Smooth muscle cell (in vitro differentiated cells): ENCODE results near the gene NFIB. TPM values are rescaled to one million over a fixed set of nuclear protein-coding genes. Genes with fewer than 3 reads are reported as not detected.
A peak's percentile ranks its signal among the peaks of the same experiment; 100 is the strongest.

Source experiments
- DNase-seq: peaks from one replicate; lab custom pipeline; 2025; ENCODE audit not compliant: unreplicated experiment; lab: John Stamatoyannopoulos, UW
- H2AFZ ChIP-seq: fragments of 200-600 bp; sonication (generic); 2 replicates; pipeline ENCODE4 v1.6.0; 2016; ENCODE audit warnings: antibody characterized with exemption, low read depth, mild to moderate bottlenecking
- H3F3A ChIP-seq: fragments of 200-600 bp; sonication (generic); 2 replicates; pipeline ENCODE4 v1.6.0; 2017; ENCODE audit warnings: antibody characterized with exemption, low read depth
- H3K27ac ChIP-seq: fragments of 200-600 bp; sonication (generic); 2 replicates; pipeline ENCODE4 v1.5.1; 2016; ENCODE audit warnings: low read depth, mild to moderate bottlenecking
- H3K27me3 ChIP-seq: fragments of 200-600 bp; sonication (generic); 2 replicates; pipeline ENCODE4 v1.6.1; 2016; ENCODE audit warnings: low read depth, mild to moderate bottlenecking
- H3K36me3 ChIP-seq: fragments of 200-600 bp; sonication (generic); 2 replicates; pipeline ENCODE4 v1.5.1; 2016; ENCODE audit warnings: low read depth
- H3K4me1 ChIP-seq: fragments of 200-600 bp; sonication (generic); 2 replicates; pipeline ENCODE4 v1.5.1; 2016; ENCODE audit warnings: low read depth
- H3K4me2 ChIP-seq: fragments of 200-600 bp; sonication (generic); 2 replicates; pipeline ENCODE4 v1.6.0; 2016; ENCODE audit warnings: mild to moderate bottlenecking
- H3K4me3 ChIP-seq: fragments of 200-600 bp; sonication (generic); 2 replicates; pipeline ENCODE4 v1.5.1; 2016; ENCODE audit warnings: mild to moderate bottlenecking
- H3K79me2 ChIP-seq: fragments of 200-600 bp; sonication (generic); 2 replicates; pipeline ENCODE4 v1.6.0; 2016; ENCODE audit warnings: low read depth, mild to moderate bottlenecking
- H3K9ac ChIP-seq: fragments of 200-600 bp; sonication (generic); 2 replicates; pipeline ENCODE4 v1.6.0; 2016; ENCODE audit warnings: low read depth
- H3K9me3 ChIP-seq: fragments of 200-600 bp; sonication (generic); replicated peaks from 2 replicates; pipeline ENCODE4 v1.5.1; 2016; ENCODE audit warnings: low read depth
- H4K20me1 ChIP-seq: fragments of 200-600 bp; sonication (generic); 2 replicates; pipeline ENCODE4 v1.6.0; 2016; ENCODE audit warnings: low read depth
- CTCF ChIP-seq: fragments of 200-600 bp; sonication (generic); IDR thresholded peaks from 2 replicates; pipeline ENCODE4 v1.5.1; 2017; ENCODE audit warnings: borderline replicate concordance, mild to moderate bottlenecking, antibody characterized with exemption; ENCODE audit not compliant: insufficient read depth, poor library complexity, severe bottlenecking
- WGBS: methylation state at CpG from one replicate; pipeline ENCODE4 v1.1.7; 2016; ENCODE audit warnings: low lambda C conversion rate; 5-methylcytosine and 5-hydroxymethylcytosine counted together
- polyA plus RNA-seq: library from polyadenylated mRNA; unstranded; fragments of >200 nt; fragmentation: Nextera tagmentation; extraction: Ambion mirVana; gene quantifications from 2 replicates; pipeline ENCODE4 v1.2.1, GENCODE V29; 2016
- total RNA-seq: library from RNA; depleted of rRNA; stranded (reverse); fragments of >200 nt; gene quantifications from 2 replicates; pipeline ENCODE4 v1.2.3, GENCODE V29; 2014

NFIB gene
- total and polyA plus RNA-seq, 2 experiments from 2014 or later, result 0.93 to 1.7 TPM

GRCh38 chr9:14107495-14107894 is 206.4 kb downstream of the NFIB start:
- Histone ChIP-seq H2AFZ (no peak overlapping the region), H3K27ac (no peak overlapping the region), H3K36me3 (no peaks in the 10 kb centered on the region), H4K20me1 (no peaks in the 10 kb centered on the region), H3K4me1 (peaks cover 3% of the 10 kb centered on the region), H3K4me2 (no peak overlapping the region), H3K9me3 (no peaks in the 10 kb centered on the region), H3F3A (no peaks in the 10 kb centered on the region), H3K27me3 (no peaks in the 10 kb centered on the region), H3K79me2 (no peaks in the 10 kb centered on the region), H3K9ac (no peak overlapping the region), H3K4me3 (no peak overlapping the region)
- no peak for TF ChIP-seq CTCF
- no peak for DNase-seq

GRCh38 chr9:14106699-14107098 is 207.2 kb downstream of the NFIB start:
- Histone ChIP-seq H4K20me1 (no peaks in the 10 kb centered on the region), H3K79me2 (no peaks in the 10 kb centered on the region), H3K9ac (no peak overlapping the region), H2AFZ (no peak overlapping the region), H3K4me2 (no peak overlapping the region), H3K27me3 (no peaks in the 10 kb centered on the region), H3K4me1 (peaks cover 3% of the 10 kb centered on the region), H3K27ac (no peak overlapping the region), H3F3A (no peaks in the 10 kb centered on the region), H3K36me3 (no peaks in the 10 kb centered on the region), H3K9me3 (no peaks in the 10 kb centered on the region), H3K4me3 (no peak overlapping the region)
- DNase-seq, result no peak
- WGBS, result 79% methylated on average over 2 of the region's 2 CpGs
- no peak for TF ChIP-seq CTCF

- Histone ChIP-seq H3K27me3 (no peaks in the 10 kb centered on the region), H4K20me1 (no peaks in the 10 kb centered on the region), H3K9ac (no peak overlapping the region), H3K4me2 (no peak overlapping the region), H3K4me1 (peaks cover 3% of the 10 kb centered on the region), H3K79me2 (no peaks in the 10 kb centered on the region), H3K4me3 (no peak overlapping the region), H3K9me3 (no peaks in the 10 kb centered on the region), H3K27ac (no peak overlapping the region), H3K36me3 (no peaks in the 10 kb centered on the region), H2AFZ (no peak overlapping the region), H3F3A (no peaks in the 10 kb centered on the region)
- DNase-seq, result no peak
- no peak for TF ChIP-seq CTCF
- 99% methylated on average over 3 of the region's 3 CpGs for WGBS
Measured at GRCh38 chr9:14104496-14104895, 209.4 kb downstream of the NFIB start.

- no peak for TF ChIP-seq CTCF
- Histone ChIP-seq H3K4me2 (peak overlapping the region; percentile 31), H3K9me3 (no peaks in the 10 kb centered on the region), H3F3A (no peaks in the 10 kb centered on the region), H4K20me1 (no peaks in the 10 kb centered on the region), H3K27me3 (no peaks in the 10 kb centered on the region), H3K9ac (no peak overlapping the region), H3K79me2 (no peaks in the 10 kb centered on the region), H3K36me3 (no peaks in the 10 kb centered on the region), H3K4me3 (peak overlapping the region; percentile 2), H3K4me1 (peaks cover 3% of the 10 kb centered on the region), H3K27ac (no peak overlapping the region), H2AFZ (peak overlapping the region; percentile 42)
- WGBS, result 22% methylated on average over 3 of the region's 3 CpGs
- DNase-seq, result no peak
Measured at GRCh38 chr9:14103115-14103514, 210.8 kb downstream of the NFIB start.
